Activated naive CD8-positive, alpha-beta T cell (primary cell): ENCODE data around the gene ETS1.
"Not testable (repeated sequence)": the region's sequence is repeated elsewhere in the genome, so short reads cannot be mapped to it uniquely, and the experiment has no call there.

Experiments used
- H3K27ac Mint-ChIP-seq: one replicate; pipeline ENCODE4 v1.8.0; 2021; ENCODE audit warnings: mixed read lengths
- H3K27me3 Mint-ChIP-seq: one replicate; pipeline ENCODE4 v1.8.0; 2021; ENCODE audit warnings: mixed read lengths
- H3K36me3 Mint-ChIP-seq: one replicate; pipeline ENCODE4 v1.8.0; 2021; ENCODE audit warnings: mixed read lengths
- H3K4me1 Mint-ChIP-seq: one replicate; pipeline ENCODE4 v1.8.0; 2021; ENCODE audit warnings: low read depth, mixed read lengths
- H3K4me3 Mint-ChIP-seq: one replicate; pipeline ENCODE4 v1.8.0; 2021; ENCODE audit warnings: mild to moderate bottlenecking, mixed read lengths
- H3K9me3 Mint-ChIP-seq: one replicate; pipeline ENCODE4 v1.8.0; 2021; ENCODE audit warnings: low read depth, mixed read lengths

The ETS1 gene

DNA sequence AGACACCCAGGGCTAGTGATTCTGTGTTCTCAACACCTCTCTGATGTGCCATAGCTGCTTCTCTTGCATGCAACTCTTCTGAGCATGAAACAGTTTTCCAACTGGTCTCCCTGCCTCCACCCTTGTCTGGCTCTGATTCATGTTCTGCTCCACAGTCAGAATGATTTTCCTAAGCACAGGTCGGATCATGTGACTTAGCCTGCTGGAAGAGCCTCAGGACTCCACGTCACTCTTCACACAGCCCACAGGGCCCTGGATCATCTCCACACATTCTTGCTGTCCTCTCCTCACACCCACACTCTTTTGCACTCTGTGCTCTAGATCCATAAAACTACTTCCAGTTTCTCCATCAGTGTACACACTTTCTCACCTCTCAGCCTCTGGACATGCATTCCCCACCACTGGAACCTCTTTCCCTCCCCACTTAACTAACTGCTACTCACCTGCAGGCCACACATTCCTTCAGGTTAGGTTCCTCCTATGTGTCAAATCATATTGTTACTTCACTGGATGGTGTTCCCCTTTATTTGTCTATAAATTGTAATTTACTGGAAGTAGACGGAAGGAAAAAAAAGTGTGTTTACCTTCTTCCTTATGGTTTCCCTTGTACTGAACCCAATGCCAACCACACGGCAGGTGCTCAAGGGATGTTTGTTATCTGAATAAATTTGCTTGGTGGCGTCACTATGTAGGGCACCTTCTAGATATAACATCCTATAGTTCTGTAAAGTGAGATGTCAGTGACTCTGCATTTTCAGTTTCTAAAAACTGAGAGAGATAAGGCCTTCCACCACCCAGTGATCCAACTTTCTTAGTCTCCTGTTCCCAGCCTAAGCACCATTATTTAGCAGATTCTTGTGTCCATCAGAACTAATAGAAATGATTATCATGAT is 133.7 kb downstream of the ETS1 start:
- no peak overlapping the region for H3K4me3 Mint-ChIP-seq
- no peaks in the 10 kb centered on the region for H3K27me3 Mint-ChIP-seq
- peaks cover 70% of the 10 kb centered on the region for H3K4me1 Mint-ChIP-seq
- H3K9me3 Mint-ChIP-seq: no peaks in the 10 kb centered on the region
- H3K36me3 Mint-ChIP-seq: peaks cover 29% of the 10 kb centered on the region
- peak overlapping the region; percentile 72 for H3K27ac Mint-ChIP-seq

- H3K36me3 Mint-ChIP-seq: peaks cover 19% of the 10 kb centered on the region
Measured at GRCh38 chr11:128451652-128452470, 135.5 kb downstream of the ETS1 start.

GRCh38 chr11:128450882-128451651 is 136.3 kb downstream of the ETS1 start:
- peaks cover 67% of the 10 kb centered on the region for H3K4me1 Mint-ChIP-seq
- H3K9me3 Mint-ChIP-seq: no peaks in the 10 kb centered on the region
- H3K27ac Mint-ChIP-seq: peak overlapping the region; percentile 54
- H3K36me3 Mint-ChIP-seq: peaks cover 17% of the 10 kb centered on the region
- no peak overlapping the region for H3K4me3 Mint-ChIP-seq
- H3K27me3 Mint-ChIP-seq: no peaks in the 10 kb centered on the region

More at GRCh38 chr11:128451652-128452470, 135.5 kb downstream of the ETS1 start:
- no peaks in the 10 kb centered on the region for H3K9me3 Mint-ChIP-seq
- peak overlapping the region; percentile 58 for H3K27ac Mint-ChIP-seq
- H3K27me3 Mint-ChIP-seq: no peaks in the 10 kb centered on the region
- H3K4me3 Mint-ChIP-seq: no peak overlapping the region
- peaks cover 69% of the 10 kb centered on the region for H3K4me1 Mint-ChIP-seq

DNA sequence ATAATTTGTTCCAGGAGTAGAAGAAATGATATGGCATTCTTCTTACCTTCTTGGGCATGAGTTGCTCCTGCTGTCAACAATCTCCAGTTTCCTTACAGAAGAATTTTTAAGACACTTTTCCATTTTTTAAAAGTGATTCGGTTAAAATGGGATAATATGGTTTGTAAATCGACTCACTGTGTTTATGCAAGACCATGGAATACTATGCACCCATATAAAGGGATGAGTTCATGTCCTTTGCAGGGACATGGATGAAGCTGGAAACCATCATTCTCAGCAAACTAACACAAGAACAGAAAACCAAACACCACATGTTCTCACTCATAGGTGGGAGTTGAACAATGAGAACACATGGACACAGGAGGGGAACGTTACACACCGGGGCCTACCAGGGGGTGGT is 136.9 kb downstream of the ETS1 start:
- peaks cover 67% of the 10 kb centered on the region for H3K4me1 Mint-ChIP-seq
- H3K36me3 Mint-ChIP-seq: peaks cover 15% of the 10 kb centered on the region
- H3K4me3 Mint-ChIP-seq: peak overlapping the region; percentile 17
- H3K27ac Mint-ChIP-seq, H3K27me3 Mint-ChIP-seq, H3K9me3 Mint-ChIP-seq: not testable (repeated sequence)

DNA sequence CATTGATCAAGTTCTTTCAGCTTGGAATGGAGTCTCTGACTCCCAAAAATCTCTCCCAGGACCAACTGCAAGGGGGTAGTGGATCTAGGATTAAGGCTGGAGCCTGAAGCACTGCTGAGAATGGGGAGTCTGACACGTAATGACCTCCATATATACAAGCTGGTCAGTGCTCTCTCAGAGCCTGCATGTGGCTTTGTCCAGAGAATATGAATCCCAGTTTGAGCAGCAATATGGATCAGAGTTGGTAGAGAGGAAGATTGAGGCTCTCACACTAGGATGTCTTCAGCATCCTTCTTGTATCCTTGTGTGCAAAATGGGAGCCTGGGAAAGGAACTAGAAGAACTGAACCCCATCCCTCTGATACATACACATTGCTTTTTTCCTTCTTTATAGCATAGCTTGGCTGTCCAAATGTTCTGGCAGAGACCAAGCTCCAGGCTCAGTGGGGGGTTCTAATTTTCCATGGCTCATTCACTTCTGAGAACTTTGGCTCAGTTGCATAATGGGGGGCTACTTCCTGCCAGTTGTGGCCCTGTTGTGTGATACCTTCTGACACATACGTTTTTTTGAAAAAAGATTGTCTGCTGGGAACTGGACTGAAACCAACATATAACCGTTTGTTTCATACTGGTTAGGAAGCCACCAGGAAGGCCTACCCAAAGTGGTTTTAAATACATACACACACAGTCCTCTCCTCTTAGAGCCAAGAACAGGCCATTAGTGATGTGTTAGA is 138.2 kb downstream of the ETS1 start:
- H3K27me3 Mint-ChIP-seq: no peaks in the 10 kb centered on the region
- peak overlapping the region; percentile 41 for H3K27ac Mint-ChIP-seq
- H3K4me3 Mint-ChIP-seq: no peak overlapping the region
- H3K36me3 Mint-ChIP-seq: peaks cover 10% of the 10 kb centered on the region
- no peaks in the 10 kb centered on the region for H3K9me3 Mint-ChIP-seq
- peaks cover 55% of the 10 kb centered on the region for H3K4me1 Mint-ChIP-seq

GRCh38 chr11:128448200-128448886 is 139.0 kb downstream of the ETS1 start:
- H3K36me3 Mint-ChIP-seq: peaks cover 8% of the 10 kb centered on the region
- H3K9me3 Mint-ChIP-seq: no peaks in the 10 kb centered on the region
- no peak overlapping the region for H3K27ac Mint-ChIP-seq
- H3K4me1 Mint-ChIP-seq: peaks cover 47% of the 10 kb centered on the region
- H3K27me3 Mint-ChIP-seq: no peaks in the 10 kb centered on the region
- no peak overlapping the region for H3K4me3 Mint-ChIP-seq

DNA sequence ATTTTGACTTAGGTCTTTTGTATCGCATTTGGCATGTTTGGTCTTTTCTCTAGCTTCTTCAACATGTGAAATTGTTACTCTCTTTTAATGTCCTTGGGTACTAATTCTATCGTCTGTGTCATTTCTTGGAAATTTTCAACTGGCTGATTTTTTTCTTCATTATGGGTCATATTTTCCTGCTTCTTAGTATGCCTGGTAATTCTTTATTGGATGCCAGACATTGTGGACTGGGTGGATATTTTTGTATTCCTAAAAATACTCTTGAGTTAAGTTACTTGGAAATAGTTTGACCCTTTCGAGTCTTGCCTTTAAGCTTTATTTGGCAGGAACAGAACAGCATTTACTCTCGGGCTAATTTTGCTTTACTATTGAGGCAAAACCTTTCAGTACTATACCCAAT is 140.1 kb downstream of the ETS1 start:
- Mint-ChIP-seq H3K4me1 (peaks cover 40% of the 10 kb centered on the region), H3K4me3 (no peak overlapping the region), H3K27me3 (no peaks in the 10 kb centered on the region), H3K36me3 (peaks cover 8% of the 10 kb centered on the region), H3K27ac (no peak overlapping the region), H3K9me3 (no peaks in the 10 kb centered on the region)

DNA sequence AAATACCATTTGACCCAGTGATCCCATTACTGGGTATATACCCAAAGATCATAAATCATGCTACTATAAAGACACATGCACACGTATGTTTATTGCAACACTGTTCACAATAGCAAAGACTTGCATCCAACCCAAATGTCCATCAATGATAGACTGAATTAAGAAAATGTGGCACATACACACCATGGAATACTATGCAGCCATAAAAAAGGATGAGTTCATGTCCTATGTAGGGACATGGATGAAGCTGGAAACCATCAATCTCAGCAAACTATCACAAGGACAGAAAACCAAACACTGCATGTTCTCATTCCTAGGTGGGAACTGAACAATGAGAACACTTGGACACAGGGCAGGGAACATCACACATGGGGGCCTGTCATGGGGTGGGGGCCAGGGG is 141.4 kb downstream of the ETS1 start:
- H3K4me3 Mint-ChIP-seq, H3K36me3 Mint-ChIP-seq, H3K27ac Mint-ChIP-seq, H3K9me3 Mint-ChIP-seq, H3K27me3 Mint-ChIP-seq: not testable (repeated sequence)
- H3K4me1 Mint-ChIP-seq: peaks cover 35% of the 10 kb centered on the region

GRCh38 chr11:128437136-128437535 is 150.2 kb downstream of the ETS1 start:
- Mint-ChIP-seq H3K4me3 (no peak overlapping the region), H3K4me1 (peaks cover 3% of the 10 kb centered on the region), H3K36me3 (peaks cover 11% of the 10 kb centered on the region), H3K27ac (peak overlapping the region; percentile 36), H3K9me3 (peaks cover 15% of the 10 kb centered on the region), H3K27me3 (no peaks in the 10 kb centered on the region)

DNA sequence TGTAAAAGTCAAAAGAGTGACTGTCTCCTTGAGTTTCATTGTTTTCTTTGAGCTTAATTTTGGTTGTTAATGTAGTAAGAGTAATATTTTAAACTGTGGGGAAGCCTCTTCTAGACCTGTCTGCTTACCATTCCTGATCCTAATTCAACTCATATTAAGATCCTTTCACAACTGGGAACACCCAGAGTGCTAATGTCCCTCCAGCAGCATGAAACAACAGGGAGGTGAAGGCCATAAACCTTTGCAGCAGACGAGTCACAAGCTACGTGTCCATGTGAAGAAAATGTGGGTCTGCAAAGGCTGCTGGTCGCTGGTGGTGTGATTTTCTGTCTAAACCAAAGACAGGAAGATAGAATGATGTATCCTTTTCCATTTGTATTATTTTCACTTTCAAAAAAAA is 152.5 kb downstream of the ETS1 start:
- H3K36me3 Mint-ChIP-seq: peaks cover 6% of the 10 kb centered on the region
- H3K27me3 Mint-ChIP-seq: no peaks in the 10 kb centered on the region
- peak overlapping the region; percentile 12 for H3K27ac Mint-ChIP-seq
- no peak overlapping the region for H3K4me3 Mint-ChIP-seq
- peaks cover 8% of the 10 kb centered on the region for H3K4me1 Mint-ChIP-seq
- H3K9me3 Mint-ChIP-seq: peaks cover 7% of the 10 kb centered on the region

DNA sequence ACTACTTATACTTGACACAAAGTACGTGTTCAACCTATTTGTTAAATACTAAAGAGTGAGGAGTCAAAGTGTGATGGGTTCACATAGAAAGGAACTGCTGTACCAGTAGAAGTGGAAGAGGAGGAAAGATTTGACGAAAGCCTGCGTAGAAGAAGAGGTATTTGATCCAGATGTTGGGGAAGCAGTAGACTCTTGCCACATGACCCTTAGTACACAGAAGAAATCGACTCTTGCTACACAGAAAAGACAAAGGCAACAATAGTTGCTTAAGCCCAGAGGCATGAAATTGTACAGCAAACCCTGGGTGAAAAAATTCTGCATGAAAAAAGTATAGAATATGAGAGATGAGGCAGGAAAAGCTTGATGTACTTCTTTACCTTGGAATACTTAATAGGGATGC is 152.9 kb downstream of the ETS1 start:
- Mint-ChIP-seq H3K36me3 (peaks cover 4% of the 10 kb centered on the region), H3K9me3 (peaks cover 4% of the 10 kb centered on the region), H3K27me3 (no peaks in the 10 kb centered on the region), H3K27ac (peak overlapping the region; percentile 12), H3K4me3 (no peak overlapping the region), H3K4me1 (peaks cover 10% of the 10 kb centered on the region)

- H3K9me3 Mint-ChIP-seq: no peaks in the 10 kb centered on the region
- H3K4me3 Mint-ChIP-seq: no peak overlapping the region
- H3K27ac Mint-ChIP-seq: no peak overlapping the region
- H3K4me1 Mint-ChIP-seq: peaks cover 15% of the 10 kb centered on the region
- no peaks in the 10 kb centered on the region for H3K27me3 Mint-ChIP-seq
- no peaks in the 10 kb centered on the region for H3K36me3 Mint-ChIP-seq
Measured at GRCh38 chr11:128432926-128433325, 154.4 kb downstream of the ETS1 start.

GRCh38 chr11:128431931-128432330 is 155.4 kb downstream of the ETS1 start:
- Mint-ChIP-seq H3K4me3 (no peak overlapping the region), H3K27me3 (no peaks in the 10 kb centered on the region), H3K9me3 (no peaks in the 10 kb centered on the region), H3K27ac (no peak overlapping the region), H3K36me3 (no peaks in the 10 kb centered on the region), H3K4me1 (peaks cover 12% of the 10 kb centered on the region)

GRCh38 chr11:128428935-128429334 is 158.4 kb downstream of the ETS1 start:
- no peaks in the 10 kb centered on the region for H3K27me3 Mint-ChIP-seq
- H3K4me3 Mint-ChIP-seq: no peak overlapping the region
- H3K9me3 Mint-ChIP-seq: no peaks in the 10 kb centered on the region
- H3K4me1 Mint-ChIP-seq: peaks cover 23% of the 10 kb centered on the region
- no peak overlapping the region for H3K27ac Mint-ChIP-seq
- H3K36me3 Mint-ChIP-seq: no peaks in the 10 kb centered on the region
